ENCODE data around the gene RPH3AL. TPM values are rescaled to one million over a fixed set of nuclear protein-coding genes. Genes with fewer than 3 reads are reported as not detected.

RPH3AL gene
- polyA plus RNA-seq, 1 donor from 2014 or later = 13.8 TPM

DNA sequence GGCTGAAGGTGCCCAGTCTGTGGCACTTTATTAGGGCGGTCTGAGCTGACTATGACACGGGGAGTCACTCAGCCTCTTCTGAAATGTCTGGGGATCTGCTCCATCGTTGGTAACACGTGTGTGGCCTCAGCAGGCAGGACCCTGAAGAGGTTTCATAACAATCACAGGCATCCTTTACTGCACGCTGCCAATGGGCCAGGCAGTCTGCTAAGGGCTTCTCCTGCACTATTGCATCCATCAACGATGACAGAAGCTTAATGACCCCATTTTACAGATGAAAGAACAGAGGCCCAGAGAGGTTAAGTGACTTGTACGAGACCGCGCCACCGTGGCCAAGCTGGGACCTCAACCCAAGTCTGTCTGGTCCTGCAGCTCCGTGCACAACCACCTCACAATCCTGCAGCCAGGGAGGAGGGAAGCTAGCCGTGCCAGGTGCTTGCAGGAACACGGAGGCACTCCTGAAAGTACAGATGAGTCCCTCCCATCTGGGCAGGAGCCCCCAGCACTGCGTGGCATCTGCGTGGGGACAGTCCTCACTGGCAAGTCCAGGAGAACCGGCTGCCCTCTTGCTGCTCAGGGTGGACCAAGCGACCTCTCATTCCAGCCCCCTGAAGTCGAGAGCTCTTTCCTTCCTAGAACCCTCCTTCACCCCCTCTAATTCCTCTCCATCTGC is 40.0 kb downstream of the RPH3AL start:
- Mint-ChIP-seq H3K36me3 (no peaks in the 10 kb centered on the region), H3K27ac (no peak overlapping the region), H3K27me3 (no peaks in the 10 kb centered on the region), H3K4me3 (no peak overlapping the region), H3K9me3 (no peaks in the 10 kb centered on the region), H3K4me1 (no peaks in the 10 kb centered on the region)

DNA sequence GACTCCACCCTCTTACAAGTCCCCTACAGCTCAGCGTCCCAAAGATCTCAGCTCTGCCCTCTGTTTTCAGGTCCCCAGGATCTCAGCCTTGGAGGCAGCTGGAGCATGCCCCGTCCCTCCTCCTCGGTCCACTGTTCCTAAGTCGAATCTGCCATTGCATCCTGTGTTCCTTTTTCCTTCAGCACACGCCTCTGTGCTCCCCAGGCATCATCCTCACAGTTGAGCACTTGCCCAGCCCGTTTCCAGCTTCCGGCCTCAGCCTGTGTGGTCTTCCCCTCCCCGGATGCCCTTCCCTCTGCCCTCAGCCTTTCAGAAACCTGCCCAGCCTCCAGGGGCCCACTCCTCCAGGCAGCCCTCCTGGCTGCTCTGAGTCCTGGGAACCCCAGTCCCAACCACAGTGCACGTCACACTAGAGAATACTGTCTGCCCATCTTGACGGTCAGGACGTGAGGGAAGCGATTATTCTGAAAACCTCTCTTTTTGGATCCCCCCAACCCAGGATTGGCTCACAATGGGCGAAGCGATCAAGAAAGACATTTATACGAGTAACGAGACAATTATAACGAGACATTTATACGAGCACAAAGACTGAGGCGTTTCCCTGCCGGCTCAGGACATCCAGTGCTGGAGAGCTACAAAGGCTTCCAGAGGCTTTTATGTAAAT is 41.4 kb downstream of the RPH3AL start:
- H3K27ac Mint-ChIP-seq = no peak overlapping the region
- H3K27me3 Mint-ChIP-seq = no peaks in the 10 kb centered on the region
- H3K36me3 Mint-ChIP-seq = no peaks in the 10 kb centered on the region
- no peaks in the 10 kb centered on the region for H3K9me3 Mint-ChIP-seq
- no peak overlapping the region for H3K4me3 Mint-ChIP-seq
- no peaks in the 10 kb centered on the region for H3K4me1 Mint-ChIP-seq

DNA sequence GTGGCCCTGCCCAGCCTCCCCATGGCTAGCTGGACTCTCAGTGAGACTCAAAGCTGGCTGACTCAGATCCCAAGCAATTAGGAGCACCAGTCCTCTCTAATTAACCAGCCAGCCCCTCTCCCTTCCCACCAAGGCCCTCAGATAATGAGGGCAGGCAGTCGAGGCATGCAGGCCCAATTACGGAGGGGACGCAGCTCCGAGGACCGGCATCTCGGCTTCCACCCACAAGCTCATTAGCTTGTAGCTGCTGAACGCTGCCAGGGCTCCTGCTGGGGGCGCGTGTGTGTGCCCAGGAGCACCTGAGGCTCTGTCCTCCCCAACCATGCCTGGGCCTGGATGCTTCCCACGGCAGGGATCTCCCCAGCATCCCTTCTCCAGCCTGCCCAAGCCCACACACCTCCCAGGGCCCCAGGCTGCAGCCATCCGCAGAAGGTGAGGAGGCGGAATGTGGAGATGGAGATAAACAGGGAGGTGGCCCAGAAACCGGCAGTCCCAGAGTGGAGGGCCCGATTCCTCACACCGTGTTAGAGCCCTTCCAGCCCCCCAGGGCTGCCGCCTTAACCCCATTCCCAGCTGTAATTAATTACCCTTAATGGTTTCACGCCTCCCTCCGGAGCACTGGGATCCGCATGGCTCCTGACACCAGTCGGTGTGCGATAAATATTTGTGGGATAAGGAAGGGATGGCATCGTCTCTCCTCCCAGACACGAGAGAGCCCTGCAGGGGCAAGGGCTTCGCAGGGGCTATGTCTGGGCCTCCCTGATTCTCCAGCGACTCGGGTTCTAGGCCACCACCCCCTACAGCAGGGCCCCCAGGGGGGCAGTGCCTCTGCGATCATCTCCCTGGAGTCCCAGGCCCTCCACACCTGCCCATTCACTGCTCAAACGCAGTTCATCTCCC is 42.2 kb downstream of the RPH3AL start:
- Mint-ChIP-seq H3K36me3 (no peaks in the 10 kb centered on the region), H3K27ac (no peak overlapping the region), H3K9me3 (no peaks in the 10 kb centered on the region), H3K4me1 (no peaks in the 10 kb centered on the region), H3K4me3 (no peak overlapping the region), H3K27me3 (no peaks in the 10 kb centered on the region)

DNA sequence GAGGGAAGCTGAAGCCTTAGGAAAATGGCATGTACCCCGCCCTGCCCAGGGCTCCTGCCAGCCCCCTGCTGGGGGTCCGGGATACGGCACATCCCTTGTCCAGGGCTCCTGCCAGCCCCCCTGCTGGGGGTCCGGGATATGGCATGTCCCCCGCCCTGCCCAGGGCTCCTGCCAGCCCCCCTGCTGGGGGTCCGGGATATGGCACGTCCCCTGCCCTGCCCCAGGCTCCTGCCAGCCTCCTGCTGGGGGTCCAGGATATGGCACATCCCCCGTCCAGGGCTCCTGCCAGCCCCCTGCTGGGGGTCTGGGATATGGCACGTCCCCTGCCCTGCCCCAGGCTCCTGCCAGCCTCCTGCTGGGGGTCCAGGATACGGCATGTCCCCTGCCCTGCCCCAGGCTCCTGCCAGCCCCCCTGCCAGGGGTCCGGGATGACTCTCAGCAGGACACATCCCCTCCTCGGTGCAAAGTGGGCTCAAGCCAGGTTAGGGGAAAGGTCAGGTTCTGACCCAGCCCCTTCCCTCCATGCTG is 43.2 kb downstream of the RPH3AL start:
- H3K27ac Mint-ChIP-seq = no peak overlapping the region
- no peaks in the 10 kb centered on the region for H3K4me1 Mint-ChIP-seq
- H3K36me3 Mint-ChIP-seq = no peaks in the 10 kb centered on the region
- no peaks in the 10 kb centered on the region for H3K27me3 Mint-ChIP-seq
- H3K4me3 Mint-ChIP-seq = no peak overlapping the region
- no peaks in the 10 kb centered on the region for H3K9me3 Mint-ChIP-seq

DNA sequence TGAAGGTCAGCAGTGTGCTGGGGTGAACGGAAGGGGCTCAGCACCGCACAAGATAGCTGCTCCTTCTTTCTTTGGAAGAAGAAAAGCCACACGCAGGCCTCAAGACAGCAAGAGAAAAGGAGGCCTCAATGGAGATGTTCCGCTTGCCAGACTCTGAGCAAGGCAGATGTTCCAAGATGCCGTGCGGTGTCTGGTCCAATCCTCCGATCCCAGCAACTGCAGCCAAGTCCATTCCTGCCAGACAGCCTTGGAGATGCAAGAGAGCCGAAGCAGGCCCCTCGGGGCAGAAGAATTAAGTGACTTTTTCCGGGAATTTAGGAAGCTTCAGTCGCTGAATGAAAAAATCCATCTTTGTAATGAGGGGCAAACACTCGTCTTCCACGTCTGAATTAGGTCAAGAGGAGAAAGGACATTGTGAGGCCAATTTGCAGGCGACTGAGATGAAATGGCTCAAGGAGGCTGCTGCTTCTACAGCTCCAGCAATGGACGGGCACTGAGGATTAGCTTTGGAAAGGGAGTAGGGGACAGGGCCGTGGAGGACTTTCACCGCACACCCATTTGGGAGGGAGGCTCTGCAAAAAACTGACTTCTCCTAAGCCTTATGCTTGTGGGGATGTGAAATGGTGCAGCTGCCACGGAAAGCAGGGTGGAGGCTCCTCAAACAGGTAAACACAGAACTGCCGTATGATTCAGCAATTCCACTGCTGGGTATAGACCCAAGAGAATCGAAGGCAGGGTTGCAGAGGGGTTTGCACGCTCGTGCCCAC is 44.7 kb downstream of the RPH3AL start:
- no peak overlapping the region for H3K4me3 Mint-ChIP-seq
- no peaks in the 10 kb centered on the region for H3K9me3 Mint-ChIP-seq
- H3K27me3 Mint-ChIP-seq = peaks cover 3% of the 10 kb centered on the region
- no peaks in the 10 kb centered on the region for H3K4me1 Mint-ChIP-seq
- H3K27ac Mint-ChIP-seq = no peak overlapping the region
- H3K36me3 Mint-ChIP-seq = no peaks in the 10 kb centered on the region

DNA sequence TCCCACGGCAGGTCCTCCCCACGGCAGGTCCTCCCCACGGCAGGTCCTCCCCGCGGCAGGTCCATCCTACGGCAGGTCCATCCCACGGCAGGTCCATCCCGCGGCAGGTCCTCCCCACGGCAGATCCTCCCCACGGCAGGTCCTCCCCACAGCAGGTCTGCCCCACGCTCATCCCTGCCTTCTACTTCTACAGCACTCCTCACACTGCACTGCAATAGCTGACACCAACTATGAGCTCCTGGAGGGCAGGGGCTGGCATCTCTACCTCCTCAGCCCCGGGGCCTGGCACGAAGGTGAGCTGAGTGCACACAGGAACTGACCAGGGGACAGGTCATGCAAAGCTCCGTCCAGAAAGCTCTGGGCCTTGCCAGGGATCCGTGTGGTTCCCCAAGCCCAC is 45.3 kb downstream of the RPH3AL start:
- Mint-ChIP-seq H3K9me3 (no peaks in the 10 kb centered on the region), H3K4me3 (peak overlapping the region in 1 of 4 donors; percentile 47), H3K36me3 (peaks cover under 1% of the 10 kb centered on the region), H3K27ac (no peak overlapping the region), H3K27me3 (peaks cover 4% of the 10 kb centered on the region), H3K4me1 (no peaks in the 10 kb centered on the region)

DNA sequence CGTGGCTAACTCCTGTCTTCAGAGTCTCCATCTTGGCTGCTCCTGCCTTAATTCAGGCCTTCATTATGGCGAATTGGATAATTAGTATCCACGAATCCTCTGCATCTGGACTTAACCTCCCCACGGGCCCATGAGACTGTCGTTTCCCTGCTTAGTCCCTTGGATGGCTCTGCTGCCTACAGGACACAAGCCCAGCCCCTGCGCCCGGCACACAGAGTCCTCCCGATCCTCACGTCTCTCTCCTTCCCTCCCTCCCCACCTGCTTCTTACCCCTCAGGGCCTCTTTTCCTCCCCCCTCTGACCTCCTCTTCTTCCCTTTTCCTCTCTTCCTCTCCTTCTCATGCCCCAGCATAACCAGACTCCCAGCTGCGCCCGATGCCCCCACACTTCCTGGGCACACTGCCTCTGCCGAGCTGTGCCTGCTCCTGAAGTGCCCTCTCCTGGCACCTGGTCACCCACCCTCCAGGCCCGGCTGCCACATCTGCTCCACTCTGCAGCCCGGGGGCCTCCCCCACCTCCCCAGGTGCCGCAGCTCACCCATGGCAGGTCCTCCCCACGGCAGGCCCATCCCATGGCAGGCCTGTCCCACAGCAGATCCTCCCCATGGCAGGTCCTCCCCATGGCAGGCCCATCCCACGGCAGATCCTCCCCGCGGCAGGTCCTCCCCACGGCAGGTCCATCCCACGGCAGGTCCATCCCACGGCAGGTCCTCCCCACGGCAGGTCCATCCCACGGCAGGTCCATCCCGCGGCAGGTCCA is 45.9 kb downstream of the RPH3AL start:
- Mint-ChIP-seq H3K36me3 (peaks cover 3% of the 10 kb centered on the region), H3K27me3 (peaks cover 4% of the 10 kb centered on the region), H3K4me1 (no peaks in the 10 kb centered on the region), H3K9me3 (no peaks in the 10 kb centered on the region), H3K27ac (no peak overlapping the region), H3K4me3 (no peak overlapping the region)

DNA sequence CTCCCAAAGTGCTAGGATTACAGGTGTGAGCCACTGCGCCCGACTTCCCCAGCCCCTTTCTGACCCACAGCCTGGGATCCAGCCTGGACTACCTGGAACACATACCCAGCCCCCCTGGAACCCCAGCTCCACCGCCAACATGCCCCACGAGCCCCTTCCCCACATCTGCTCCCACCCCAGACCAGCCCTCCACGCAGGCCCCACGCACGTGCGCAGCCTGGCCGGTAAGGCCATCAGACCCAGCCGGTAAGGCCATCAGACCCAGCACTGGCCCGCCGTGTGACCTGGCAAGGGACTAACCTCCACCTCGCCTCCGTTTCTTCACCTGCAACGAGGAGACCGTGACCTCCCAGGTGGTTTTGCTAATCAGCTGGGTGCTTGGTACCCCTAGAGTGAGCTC is 46.5 kb downstream of the RPH3AL start:
- H3K27ac Mint-ChIP-seq = no peak overlapping the region
- peaks cover 4% of the 10 kb centered on the region for H3K27me3 Mint-ChIP-seq
- no peaks in the 10 kb centered on the region for H3K9me3 Mint-ChIP-seq
- H3K36me3 Mint-ChIP-seq = peaks cover 3% of the 10 kb centered on the region
- peak overlapping the region in 1 of 4 donors; percentile 63 for H3K4me3 Mint-ChIP-seq
- H3K4me1 Mint-ChIP-seq = no peaks in the 10 kb centered on the region

DNA sequence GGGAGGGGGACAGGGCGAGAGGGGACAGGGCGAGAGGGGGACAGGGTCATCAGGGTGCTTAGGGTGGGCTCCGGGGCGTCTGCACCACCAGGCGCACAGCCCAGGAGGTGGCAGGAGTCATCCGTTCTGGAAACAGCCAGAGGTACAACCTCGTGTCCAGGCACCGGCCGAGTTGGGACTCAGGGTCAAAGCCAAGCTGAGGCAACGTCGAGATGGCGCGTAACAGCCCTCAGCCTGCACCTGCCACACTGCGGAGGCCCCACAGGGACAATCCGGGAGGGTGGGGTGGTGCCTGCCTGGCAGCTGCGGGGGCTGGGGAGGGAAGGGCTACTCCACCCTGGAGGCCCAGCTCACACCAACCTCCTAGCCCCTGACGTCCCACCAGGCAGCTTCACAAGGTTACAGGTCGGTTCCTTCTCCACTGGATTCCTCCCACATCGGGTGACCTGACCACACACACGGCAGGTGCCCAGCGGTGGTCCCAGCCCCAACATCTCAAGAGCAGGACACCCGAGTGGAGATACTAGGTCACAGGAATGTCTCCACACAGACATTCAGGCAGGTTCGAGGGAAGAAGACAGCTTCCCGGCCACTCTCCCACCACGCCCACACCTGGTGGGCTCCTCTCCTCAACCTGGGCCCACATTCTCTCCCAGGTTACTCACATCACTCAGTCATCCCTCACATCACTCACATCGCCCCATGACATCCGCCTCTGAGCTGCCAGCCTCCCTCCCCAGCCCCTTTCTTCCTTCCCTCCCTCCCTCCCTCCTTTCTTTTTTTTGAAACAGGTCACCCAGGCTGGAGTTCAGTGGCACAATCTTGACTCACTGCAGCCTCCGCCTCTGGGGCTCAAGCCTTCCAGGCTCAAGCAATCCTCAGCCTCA is 47.3 kb downstream of the RPH3AL start:
- Mint-ChIP-seq H3K27ac (no peak overlapping the region), H3K27me3 (peaks cover 4% of the 10 kb centered on the region), H3K4me1 (no peaks in the 10 kb centered on the region), H3K4me3 (no peak overlapping the region), H3K36me3 (peaks cover 3% of the 10 kb centered on the region), H3K9me3 (no peaks in the 10 kb centered on the region)

DNA sequence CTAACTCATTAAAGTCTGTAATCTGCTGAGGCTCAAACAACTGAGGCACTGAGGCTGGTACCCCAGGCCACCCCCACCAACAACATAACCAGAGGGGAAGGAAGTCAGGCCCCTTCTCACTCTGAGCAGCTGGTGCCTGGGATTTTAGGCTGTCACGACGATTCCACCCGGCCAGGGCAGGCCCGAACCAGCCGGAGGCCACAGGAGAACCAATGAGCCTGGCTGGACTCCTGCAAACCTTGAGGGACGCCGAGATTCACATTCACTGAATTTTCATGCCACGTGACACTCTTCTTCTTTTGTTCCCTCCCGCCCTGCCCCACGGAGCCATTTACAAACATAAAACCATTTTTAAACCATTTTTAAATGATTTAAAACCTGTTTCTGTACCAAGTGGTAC is 48.1 kb downstream of the RPH3AL start:
- no peaks in the 10 kb centered on the region for H3K4me1 Mint-ChIP-seq
- peaks cover 3% of the 10 kb centered on the region for H3K36me3 Mint-ChIP-seq
- H3K4me3 Mint-ChIP-seq = no peak overlapping the region
- H3K27me3 Mint-ChIP-seq = peaks cover 4% of the 10 kb centered on the region
- H3K27ac Mint-ChIP-seq = no peak overlapping the region
- no peaks in the 10 kb centered on the region for H3K9me3 Mint-ChIP-seq

DNA sequence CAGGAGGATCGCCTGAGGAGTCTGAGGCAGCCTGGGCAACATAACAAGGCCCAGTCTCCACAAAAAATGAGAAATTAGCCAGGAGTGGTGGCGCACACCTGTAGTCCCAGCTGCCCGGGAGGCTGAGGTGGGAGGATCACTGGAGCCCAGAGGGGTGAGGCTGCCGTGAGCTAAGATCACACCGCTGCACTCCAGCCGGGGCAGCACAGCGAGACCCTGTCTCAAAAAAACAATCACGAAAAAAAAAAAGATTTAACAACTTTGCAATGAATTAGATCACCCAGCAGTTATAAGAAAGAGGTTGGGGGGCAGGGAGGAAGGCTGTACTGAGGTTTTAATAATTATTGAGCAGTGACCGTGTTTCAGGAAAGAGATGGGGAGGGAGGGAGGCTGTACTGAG is 49.4 kb downstream of the RPH3AL start:
- H3K4me3 Mint-ChIP-seq = no peak overlapping the region
- H3K27ac Mint-ChIP-seq = no peak overlapping the region
- H3K4me1 Mint-ChIP-seq = no peaks in the 10 kb centered on the region
- no peaks in the 10 kb centered on the region for H3K9me3 Mint-ChIP-seq
- H3K27me3 Mint-ChIP-seq = peaks cover 4% of the 10 kb centered on the region
- peaks cover 3% of the 10 kb centered on the region for H3K36me3 Mint-ChIP-seq

DNA sequence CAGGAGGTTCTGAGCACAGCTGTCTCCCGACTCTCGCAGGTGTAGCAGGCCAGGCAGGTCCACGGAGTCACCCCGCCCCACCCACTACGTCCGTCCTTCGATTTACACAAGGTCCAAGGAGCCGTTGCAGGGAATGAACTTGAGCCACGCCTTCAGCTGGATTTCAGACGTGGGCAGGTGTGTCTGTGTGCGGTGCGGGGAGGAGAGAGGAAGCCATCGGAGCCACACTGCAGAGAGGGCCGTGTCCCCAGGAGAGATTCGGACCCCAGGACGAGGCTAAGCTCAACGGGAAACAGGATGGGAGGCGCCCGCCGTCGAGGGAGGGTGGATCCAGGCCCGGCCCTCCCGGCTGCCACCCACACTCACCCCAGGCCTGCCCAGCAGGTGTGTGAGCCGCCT is 50.3 kb downstream of the RPH3AL start:
- no peak overlapping the region for H3K27ac Mint-ChIP-seq
- no peak overlapping the region for H3K4me3 Mint-ChIP-seq
- no peaks in the 10 kb centered on the region for H3K9me3 Mint-ChIP-seq

DNA sequence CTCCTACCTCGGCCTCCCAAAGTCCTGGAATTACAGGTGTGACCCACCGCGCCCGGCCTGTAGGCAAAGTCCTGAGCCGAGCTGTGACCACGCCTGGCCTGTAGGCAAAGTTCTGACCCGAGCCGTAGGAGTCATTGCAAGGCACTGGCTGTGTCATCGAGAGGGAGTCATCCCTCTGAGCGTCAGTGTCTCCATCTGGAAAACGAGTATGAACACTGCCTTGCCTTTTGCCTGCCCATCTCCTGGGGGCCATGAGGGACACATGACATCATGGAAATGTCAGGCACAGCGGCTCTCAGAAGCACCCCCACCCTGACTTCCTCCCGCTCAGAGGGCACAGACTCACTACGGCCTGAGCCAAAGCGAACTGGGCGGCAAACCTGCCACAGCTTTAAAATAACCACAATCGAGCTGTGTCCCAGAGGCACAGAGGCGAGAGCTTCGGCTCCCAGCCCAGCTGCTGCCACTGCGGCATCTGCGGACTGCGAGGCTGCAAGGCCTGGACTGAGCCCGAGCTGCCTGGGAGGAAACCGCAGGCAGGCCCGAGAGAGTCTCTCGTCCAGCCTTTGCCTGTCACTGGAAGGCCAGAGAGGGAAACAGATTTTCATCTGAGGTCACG is 50.8 kb downstream of the RPH3AL start:
- no peaks in the 10 kb centered on the region for H3K9me3 Mint-ChIP-seq
- H3K27me3 Mint-ChIP-seq = peaks cover 4% of the 10 kb centered on the region
- H3K4me3 Mint-ChIP-seq = no peak overlapping the region

More for the DNA sequence above, 50.3 kb downstream of the RPH3AL start:
- Mint-ChIP-seq H3K4me1 (no peaks in the 10 kb centered on the region), H3K27me3 (peaks cover 4% of the 10 kb centered on the region), H3K36me3 (peaks cover 5% of the 10 kb centered on the region)

More for the DNA sequence above, 50.8 kb downstream of the RPH3AL start:
- Mint-ChIP-seq H3K4me1 (no peaks in the 10 kb centered on the region), H3K36me3 (peaks cover 5% of the 10 kb centered on the region), H3K27ac (no peak overlapping the region)

All from IgD-negative memory B cell (primary cell).